RWPE2 (cell line): Measurements from ENCODE around the gene TECPR1.

Source experiments
- ATAC-seq: fragments of 200-7000 bp; cut with Tn5 transposase; 3 replicates; pipeline ENCODE4 v1.9.1; 2021; ENCODE audit warnings: low read depth
- DNase-seq: peaks from one replicate; pipeline ENCODE4 v3.0.0-alpha.2; 2020; ENCODE audit warnings: low spot score
- H3K27ac ChIP-seq: fragments of 450-650 bp; 2 replicates; pipeline ENCODE4 v1.5.1; 2017; ENCODE audit warnings: mild to moderate bottlenecking; ENCODE audit not compliant: poor library complexity, severe bottlenecking
- H3K27me3 ChIP-seq: fragments of 250-450 bp; sonication (Bioruptor Pico); 2 replicates; pipeline ENCODE4 v1.5.1; 2021; ENCODE audit warnings: mild to moderate bottlenecking, moderate library complexity; ENCODE audit not compliant: insufficient read depth, poor library complexity, severe bottlenecking
- H3K36me3 ChIP-seq: fragments of 250-450 bp; sonication (Bioruptor Pico); 2 replicates; pipeline ENCODE4 v1.5.1; 2020; ENCODE audit warnings: low read depth, mild to moderate bottlenecking, moderate library complexity
- H3K4me1 ChIP-seq: fragments of 250-450 bp; sonication (Bioruptor Pico); 2 replicates; pipeline ENCODE4 v1.5.1; 2021; ENCODE audit warnings: mild to moderate bottlenecking, moderate library complexity; ENCODE audit not compliant: insufficient read depth, poor library complexity, severe bottlenecking
- H3K4me3 ChIP-seq: fragments of 250-450 bp; sonication (Bioruptor Pico); 2 replicates; pipeline ENCODE4 v1.5.1; 2021; ENCODE audit warnings: mild to moderate bottlenecking, moderate library complexity; ENCODE audit not compliant: severe bottlenecking
- H3K9me3 ChIP-seq: fragments of 250-450 bp; sonication (Bioruptor Pico); 2 replicates; pipeline ENCODE4 v1.5.1; 2021; ENCODE audit warnings: mild to moderate bottlenecking, moderate library complexity; ENCODE audit not compliant: severe bottlenecking
- TF ChIP-seq, protein P1 (sequence below): fragments of 450-650 bp; IDR thresholded peaks from one replicate; pipeline ENCODE4 v1.5.1; 2017; ENCODE audit warnings: mild to moderate bottlenecking, moderate library complexity; ENCODE audit not compliant: poor library complexity, severe bottlenecking

Gene TECPR1

DNA sequence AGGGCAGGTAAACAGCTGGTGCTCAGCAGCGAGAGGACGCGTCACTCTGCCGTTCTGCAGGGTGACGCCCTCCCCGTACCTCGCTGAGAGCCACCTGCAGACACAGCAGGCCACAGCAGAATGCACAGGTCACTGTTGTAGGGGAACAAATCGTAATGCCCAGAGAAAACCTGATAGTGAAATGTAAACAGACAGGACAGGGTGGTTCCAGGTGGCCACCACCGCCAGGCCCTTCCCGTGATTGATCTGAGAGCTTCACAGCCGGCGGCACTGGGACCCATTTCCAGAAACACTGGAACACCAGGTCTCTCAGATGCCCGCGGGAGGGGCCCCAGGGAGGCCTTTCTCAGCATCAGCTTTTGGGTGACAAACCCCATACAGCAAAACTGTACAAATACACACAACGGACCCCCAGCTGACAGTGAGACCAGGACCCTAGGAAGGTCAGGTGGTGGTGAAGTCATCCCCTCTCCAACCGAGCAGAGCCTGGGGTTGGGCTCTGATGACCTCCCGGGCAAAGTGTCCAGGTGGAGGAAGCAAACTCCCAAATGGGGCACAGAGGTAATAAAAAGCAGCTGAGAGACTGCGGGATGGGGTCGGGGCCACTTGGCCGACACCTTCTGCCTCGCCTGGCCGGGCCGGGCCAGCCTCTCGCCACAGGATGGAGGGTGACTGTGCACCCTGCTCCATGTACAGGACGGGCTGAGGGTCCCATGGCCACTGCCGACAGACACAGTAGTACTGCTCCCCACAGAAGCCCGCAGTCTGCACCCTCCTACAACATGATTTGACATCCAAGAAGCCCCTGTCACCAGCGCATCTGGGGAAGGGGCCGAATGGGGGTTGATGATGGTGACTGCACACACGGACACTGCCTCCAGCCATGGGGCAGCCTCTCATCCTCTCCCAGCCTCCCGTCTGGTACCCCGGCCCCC lies 36.2 kb downstream of the TECPR1 start:
- no peak for ATAC-seq
- Histone ChIP-seq H3K4me1 (no peaks in the 10 kb centered on the region), H3K36me3 (no peaks in the 10 kb centered on the region), H3K9me3 (no peaks in the 10 kb centered on the region), H3K4me3 (no peak overlapping the region), H3K27ac (no peak overlapping the region), H3K27me3 (no peaks in the 10 kb centered on the region)
- TF ChIP-seq, protein P1, sequence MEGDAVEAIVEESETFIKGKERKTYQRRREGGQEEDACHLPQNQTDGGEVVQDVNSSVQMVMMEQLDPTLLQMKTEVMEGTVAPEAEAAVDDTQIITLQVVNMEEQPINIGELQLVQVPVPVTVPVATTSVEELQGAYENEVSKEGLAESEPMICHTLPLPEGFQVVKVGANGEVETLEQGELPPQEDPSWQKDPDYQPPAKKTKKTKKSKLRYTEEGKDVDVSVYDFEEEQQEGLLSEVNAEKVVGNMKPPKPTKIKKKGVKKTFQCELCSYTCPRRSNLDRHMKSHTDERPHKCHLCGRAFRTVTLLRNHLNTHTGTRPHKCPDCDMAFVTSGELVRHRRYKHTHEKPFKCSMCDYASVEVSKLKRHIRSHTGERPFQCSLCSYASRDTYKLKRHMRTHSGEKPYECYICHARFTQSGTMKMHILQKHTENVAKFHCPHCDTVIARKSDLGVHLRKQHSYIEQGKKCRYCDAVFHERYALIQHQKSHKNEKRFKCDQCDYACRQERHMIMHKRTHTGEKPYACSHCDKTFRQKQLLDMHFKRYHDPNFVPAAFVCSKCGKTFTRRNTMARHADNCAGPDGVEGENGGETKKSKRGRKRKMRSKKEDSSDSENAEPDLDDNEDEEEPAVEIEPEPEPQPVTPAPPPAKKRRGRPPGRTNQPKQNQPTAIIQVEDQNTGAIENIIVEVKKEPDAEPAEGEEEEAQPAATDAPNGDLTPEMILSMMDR: no peak
- peak; percentile 36 for DNase-seq

DNA sequence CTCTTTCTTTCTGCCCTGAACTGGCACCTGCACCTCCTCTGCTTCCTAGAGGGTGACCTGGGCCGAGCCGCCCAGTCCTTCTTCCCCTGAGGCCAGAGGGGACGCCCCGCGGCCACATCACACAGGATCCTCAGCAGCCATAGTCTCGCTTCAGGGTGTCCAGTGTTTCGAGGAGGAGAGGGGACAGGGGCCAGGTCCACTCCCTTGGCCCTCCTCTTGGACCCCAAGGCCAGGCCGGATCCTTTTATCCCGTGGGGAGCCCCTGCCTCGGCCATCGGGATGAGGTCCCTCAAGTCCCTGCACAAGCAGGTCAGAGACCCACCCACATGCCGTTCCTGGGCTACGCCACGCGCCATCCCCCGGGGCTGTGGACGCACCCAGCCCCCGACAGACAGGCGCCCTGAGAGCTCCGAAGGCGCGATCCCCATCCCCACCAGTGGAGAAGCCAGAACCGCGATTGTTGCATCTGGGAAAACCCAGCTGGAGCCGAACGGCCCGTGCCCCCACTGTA lies 37.2 kb downstream of the TECPR1 start:
- Histone ChIP-seq H3K27ac (no peak overlapping the region), H3K36me3 (no peaks in the 10 kb centered on the region), H3K4me3 (no peak overlapping the region), H3K9me3 (no peaks in the 10 kb centered on the region), H3K4me1 (no peaks in the 10 kb centered on the region), H3K27me3 (no peaks in the 10 kb centered on the region)
- ATAC-seq (no peak), DNase-seq (no peak)
- TF ChIP-seq, protein P1: no peak

DNA sequence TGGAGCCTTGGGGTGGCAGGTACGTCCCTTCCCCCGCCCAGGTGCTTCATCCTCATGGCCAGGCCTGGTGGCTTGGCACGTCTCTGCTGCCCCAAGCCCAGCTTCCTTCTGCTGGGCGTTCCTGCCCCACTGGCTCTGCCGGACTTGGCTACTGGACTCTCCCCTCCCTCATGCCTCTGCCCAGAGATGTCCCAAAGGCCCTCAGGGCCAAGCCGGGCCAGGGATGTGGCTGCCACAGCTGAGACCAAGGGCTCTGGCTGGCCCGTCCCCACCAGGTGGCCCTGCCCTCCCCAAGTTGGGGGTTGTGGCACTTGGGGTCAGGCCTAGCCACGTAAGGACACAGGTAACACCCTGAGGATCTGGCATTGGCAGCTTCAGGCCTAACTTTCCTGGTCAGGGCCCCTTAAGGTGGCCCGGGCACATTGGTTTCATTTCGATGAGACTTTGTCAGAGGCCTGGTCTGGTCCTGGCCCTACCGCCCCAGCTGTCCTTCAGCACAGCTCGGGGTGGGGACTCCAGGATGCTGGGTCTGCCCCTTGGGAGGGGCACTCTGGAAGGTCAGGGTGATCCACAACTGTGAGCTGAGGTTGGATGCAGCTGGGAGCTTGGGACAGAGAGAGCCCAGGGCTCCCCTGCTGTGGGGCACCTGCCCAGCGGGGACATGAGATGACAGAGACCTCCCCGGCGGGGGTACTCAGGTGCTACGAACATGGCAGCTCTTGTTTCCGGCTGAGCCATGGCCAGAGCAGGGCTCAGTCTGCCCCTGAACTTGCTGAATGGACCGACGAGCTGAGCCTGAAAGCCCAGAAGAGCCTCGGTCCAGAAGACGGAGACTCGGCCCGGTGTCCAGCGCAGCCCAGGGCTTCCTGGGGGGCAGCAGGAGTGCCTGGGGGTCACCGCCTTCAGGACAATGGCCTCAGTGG lies 37.9 kb downstream of the TECPR1 start:
- TF ChIP-seq, protein P1: no peak
- H3K9me3 ChIP-seq: no peaks in the 10 kb centered on the region
- H3K4me3 ChIP-seq: no peak overlapping the region
- H3K27me3 ChIP-seq: no peaks in the 10 kb centered on the region
- H3K4me1 ChIP-seq: no peaks in the 10 kb centered on the region
- no peak for DNase-seq
- H3K27ac ChIP-seq: no peak overlapping the region
- ATAC-seq: 0 out of 3 replicates have a peak, but pooled peaks have one; percentile 7
- no peaks in the 10 kb centered on the region for H3K36me3 ChIP-seq

DNA sequence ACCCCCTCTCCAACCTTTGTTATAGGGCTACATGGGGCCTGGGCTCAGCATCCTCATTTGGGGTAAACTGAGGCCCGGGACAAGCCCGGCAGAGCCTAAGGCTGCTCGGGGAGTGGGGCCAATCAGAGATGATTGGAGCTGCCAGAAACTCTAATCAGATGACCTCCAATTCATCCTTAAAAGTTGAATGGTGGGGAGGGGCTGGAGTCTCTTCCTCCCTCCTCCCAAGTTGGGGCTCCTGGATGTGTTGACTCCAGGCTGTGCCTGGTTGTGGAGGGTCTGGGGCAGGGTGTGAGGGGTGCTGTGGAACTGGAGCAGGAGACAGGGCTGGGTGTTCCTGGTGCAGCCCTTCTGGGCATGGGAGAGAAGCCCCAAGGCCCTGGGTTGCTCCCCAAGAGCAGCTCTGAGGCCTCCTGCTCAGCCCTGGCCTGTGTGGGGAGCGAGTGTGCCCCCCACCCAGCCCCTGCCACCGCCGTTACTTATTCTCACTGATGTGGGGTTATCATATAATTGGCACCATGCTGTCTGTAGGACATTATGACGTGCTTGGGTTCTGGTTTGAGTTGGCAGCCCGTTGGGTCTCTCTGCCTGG lies 38.6 kb downstream of the TECPR1 start:
- Histone ChIP-seq H3K27me3 (no peaks in the 10 kb centered on the region), H3K9me3 (no peaks in the 10 kb centered on the region), H3K36me3 (no peaks in the 10 kb centered on the region), H3K4me3 (no peak overlapping the region), H3K4me1 (no peaks in the 10 kb centered on the region), H3K27ac (no peak overlapping the region)
- ATAC-seq (peak; percentile 11; the same call in 2 of the 3 replicates), DNase-seq (no peak)
- TF ChIP-seq, protein P1: no peak
